GM19023 (cell line): ENCODE measurements around the gene EVI5L.
"Not testable (repeated sequence)": the region's sequence is repeated elsewhere in the genome, so short reads cannot be mapped to it uniquely, and the experiment has no call there.

Experiments
- ATAC-seq: cut with Tn5 transposase; IDR thresholded peaks from one replicate; pipeline ENCODE4 v1.9.1; 2021; ENCODE audit warnings: mild to moderate bottlenecking, moderate library complexity; ENCODE audit not compliant: unreplicated experiment

EVI5L gene

GRCh38 chr19:7871437-7872305 is 41.7 kb downstream of the EVI5L start:
- ATAC-seq: no peak

GRCh38 chr19:7872306-7873204 is 42.5 kb downstream of the EVI5L start:
- ATAC-seq: no peak

GRCh38 chr19:7873304-7874075 is 43.5 kb downstream of the EVI5L start:
- ATAC-seq: no peak

GRCh38 chr19:7874076-7874896 is 44.3 kb downstream of the EVI5L start, which contains the start of gene PRR36:
Gene PRR36 (minus strand): TSS chr19:7874390. CDS start chr19:7873689, 701 bp downstream.
- no peak for ATAC-seq

GRCh38 chr19:7874897-7875273 is 44.9 kb downstream of the EVI5L start:
- no peak for ATAC-seq

- ATAC-seq: no peak
Observed at GRCh38 chr19:7877249-7877836, 47.3 kb downstream of the EVI5L start.

- no peak for ATAC-seq
Observed at GRCh38 chr19:7879111-7879807, 49.2 kb downstream of the EVI5L start.

- no peak for ATAC-seq
Observed at GRCh38 chr19:7879836-7880235, 49.8 kb downstream of the EVI5L start.

GRCh38 chr19:7881910-7882309 is 51.9 kb downstream of the EVI5L start:
- ATAC-seq: no peak

- ATAC-seq: no peak
Observed at GRCh38 chr19:7883105-7883504, 53.1 kb downstream of the EVI5L start.

GRCh38 chr19:7883796-7884570 is 54.0 kb downstream of the EVI5L start:
- no peak for ATAC-seq

- no peak for ATAC-seq
Observed at GRCh38 chr19:7885818-7886217, 55.8 kb downstream of the EVI5L start.

- ATAC-seq: no peak
Observed at GRCh38 chr19:7887408-7888144, 57.6 kb downstream of the EVI5L start.

GRCh38 chr19:7888145-7888825 is 58.3 kb downstream of the EVI5L start, which contains the start of gene LRRC8E:
Gene LRRC8E (plus strand): TSS chr19:7888510. CDS start chr19:7895604, 7,094 bp downstream.
- ATAC-seq: no peak

- ATAC-seq: no peak
Observed at GRCh38 chr19:7888826-7889217, 58.8 kb downstream of the EVI5L start.

GRCh38 chr19:7893362-7894101 is 63.5 kb downstream of the EVI5L start:
- not testable (repeated sequence) for ATAC-seq
